Central memory CD4-positive, alpha-beta T cell (primary cell): ENCODE results near the gene SPTB.
A peak's percentile ranks its signal among the peaks of the same experiment; 100 is the strongest.

Source experiments
- DNase-seq: peaks from one replicate; pipeline ENCODE4 v3.0.0; 2022

Gene SPTB

DNA sequence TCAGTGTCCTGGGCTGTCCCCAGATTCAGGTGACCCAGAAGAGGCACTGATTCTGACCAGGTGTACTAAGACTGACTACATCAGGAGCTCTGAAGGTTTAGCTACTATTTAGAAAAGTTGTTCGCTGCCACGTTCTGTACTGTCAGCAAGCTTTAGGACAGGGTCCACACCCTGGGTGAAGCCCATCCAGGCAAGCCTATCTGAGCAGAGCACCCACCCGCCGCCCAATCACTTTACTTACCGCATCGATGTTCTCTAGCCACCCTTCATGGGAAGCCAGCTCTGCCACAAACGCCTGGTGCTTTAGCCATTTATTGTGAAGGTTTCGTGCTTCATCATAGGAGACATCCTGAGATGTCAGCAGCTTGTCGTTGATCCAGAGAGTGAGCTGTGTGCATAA is 95.7 kb downstream of the SPTB start:
- DNase-seq: no peak

- DNase-seq: no peak
Measured at GRCh38 chr14:64782196-64782595, 97.5 kb downstream of the SPTB start.

DNA sequence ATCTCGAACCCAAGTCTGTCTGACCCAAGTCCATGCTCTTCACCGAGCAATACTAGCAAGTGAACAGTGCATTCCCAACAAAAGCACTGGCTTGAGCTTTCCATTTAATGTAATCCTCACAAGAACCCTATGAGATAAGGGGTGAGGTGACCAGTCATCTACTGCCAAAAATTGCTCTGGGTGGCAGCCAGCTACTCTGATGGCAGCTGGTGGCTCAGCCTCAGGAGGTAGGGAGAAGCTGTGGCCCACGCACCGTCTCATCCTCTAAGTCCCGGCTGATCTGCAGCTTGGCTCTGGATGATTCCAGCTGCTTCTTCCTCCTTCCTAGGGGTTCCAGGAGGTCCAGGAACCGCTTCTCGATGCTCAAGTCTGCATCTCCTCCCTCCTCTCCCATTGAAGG is 100.2 kb downstream of the SPTB start:
- DNase-seq: no peak

DNA sequence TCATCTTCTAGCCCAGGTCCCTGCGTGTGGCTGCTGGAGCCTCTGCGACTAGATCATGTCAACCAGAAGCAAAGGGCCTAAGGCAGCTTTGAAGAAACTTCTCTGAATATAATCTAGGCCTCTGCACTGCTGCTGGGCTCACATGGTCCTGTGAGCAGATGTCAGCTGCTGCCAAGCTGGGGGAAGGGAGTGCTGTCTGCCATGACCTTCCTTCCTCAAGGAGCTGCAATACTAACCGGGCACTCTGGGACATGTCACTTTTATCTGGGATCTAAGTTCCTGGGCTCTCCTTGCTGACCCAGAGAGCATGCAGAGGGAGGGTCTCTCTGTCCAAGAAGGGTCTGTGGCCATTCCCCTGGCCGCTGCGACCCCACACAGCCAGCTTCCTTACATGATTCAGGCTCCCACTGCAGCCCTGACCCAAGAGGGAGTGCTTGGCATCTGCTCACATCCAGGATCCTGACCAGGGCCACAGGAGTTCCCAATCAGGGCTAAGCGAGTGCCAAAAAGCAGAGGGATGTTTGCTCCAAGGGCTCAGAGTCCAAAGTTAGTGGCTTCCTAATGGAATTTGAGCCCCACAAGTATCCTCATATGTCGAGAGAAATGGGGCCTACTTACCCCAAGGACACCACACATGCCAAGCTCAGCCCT is 101.5 kb downstream of the SPTB start:
- no peak for DNase-seq

DNA sequence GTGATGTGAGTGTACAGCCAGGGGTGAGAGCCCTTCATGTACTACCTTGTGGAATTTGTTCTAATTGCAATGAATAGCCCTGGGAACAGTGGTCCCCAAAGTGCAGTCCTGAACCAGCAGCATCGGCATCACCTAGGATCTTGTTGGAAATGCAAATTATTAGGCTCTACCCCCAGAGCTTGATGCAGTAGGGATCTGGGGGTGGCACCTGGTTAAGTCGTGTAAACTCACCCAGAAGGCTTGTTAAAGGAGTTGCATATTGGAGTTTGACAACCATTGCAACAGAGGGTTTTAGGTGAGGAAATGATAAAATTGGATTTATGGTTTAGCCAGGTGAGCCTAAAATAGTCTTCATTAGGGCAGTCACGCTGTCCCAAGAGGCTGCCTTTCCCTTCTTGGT is 102.2 kb downstream of the SPTB start:
- DNase-seq: no peak

DNA sequence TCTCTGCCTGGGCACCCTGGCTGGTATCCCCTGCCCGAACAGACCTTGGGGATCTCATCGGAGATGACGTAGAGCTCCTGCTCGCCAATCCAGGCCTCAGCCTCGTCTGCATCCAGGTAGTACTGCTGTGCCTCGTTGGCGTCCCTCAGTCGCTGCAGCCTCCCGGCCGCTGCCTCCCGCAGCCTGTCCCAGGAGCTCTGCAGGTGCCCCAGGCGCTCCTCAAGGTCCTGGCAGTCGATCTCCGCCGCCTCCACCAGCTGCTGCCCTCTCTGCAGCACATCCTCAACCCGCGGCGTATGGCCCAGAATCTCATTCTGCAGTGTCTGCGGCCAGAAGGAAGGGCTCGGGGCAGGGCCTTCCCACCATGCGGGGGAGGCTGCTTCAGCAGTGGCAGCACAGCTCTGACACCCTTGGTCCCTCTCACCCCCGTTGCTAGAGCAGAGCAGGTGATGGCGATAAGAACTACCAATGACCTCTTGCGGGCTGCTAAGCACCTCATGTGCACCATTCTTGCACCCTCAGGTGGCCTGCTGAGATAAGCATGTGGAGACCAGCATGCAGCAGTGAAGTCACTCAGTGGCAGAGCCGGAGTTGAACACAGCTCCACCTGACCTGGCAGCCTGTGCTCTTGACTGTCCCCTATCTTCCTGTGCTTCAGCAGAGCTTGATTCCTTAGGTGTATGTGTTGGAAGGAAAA is 104.5 kb downstream of the SPTB start:
- no peak for DNase-seq

GRCh38 chr14:64774272-64774671 is 105.4 kb downstream of the SPTB start:
- DNase-seq: no peak

- DNase-seq: no peak
Measured at GRCh38 chr14:64773577-64773976, 106.1 kb downstream of the SPTB start.

DNA sequence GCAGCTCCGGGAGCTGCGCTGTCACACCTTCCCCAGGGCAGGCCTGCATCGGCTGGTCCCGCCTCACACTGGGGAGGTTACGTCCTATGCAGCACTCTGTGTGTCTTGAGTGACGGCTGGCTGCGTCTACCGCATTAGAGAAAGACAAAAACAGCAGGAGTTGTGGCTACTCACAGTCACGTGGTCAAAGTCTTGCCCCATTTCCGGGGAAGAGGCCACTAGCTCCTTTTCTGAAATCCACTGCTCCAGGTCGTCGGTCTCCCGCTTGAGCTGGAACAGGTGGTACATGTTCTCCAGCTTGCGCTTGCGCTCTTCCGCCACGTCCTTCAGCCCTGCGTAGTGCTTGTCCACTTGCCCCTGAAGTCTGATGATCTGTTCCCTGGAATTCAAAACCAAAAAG is 106.7 kb downstream of the SPTB start:
- no peak for DNase-seq

DNA sequence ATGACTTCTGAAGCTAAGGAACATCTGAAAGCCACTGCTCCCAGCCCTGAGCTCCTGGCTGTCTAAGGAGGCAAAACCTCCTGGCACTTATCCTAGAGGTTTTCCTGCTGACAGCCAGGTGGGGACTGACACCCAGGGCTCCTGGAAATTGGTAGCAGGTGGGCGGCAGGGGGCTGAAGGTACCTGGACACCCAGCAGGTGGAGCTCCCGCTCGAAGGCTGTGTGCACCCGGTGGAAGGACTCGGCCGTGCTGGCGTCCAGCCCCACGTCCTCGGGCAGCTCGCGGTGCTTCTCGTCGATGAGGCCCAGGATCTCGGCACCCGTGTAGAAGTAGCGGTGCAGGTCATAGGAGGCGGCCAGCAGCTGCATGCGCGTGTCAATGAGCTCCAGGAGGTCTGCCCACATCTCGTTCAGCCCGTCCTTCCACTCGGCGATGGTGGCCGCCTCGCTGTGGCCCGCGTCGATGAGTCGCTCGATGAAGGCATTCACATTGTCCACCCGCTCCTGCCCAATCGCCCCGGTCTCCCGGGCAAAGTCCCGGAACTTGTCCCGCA is 107.2 kb downstream of the SPTB start:
- no peak for DNase-seq

- DNase-seq: no peak
Measured at GRCh38 chr14:64771161-64771560, 108.5 kb downstream of the SPTB start.

GRCh38 chr14:64770751-64771150 is 109.0 kb downstream of the SPTB start:
- DNase-seq: no peak

DNA sequence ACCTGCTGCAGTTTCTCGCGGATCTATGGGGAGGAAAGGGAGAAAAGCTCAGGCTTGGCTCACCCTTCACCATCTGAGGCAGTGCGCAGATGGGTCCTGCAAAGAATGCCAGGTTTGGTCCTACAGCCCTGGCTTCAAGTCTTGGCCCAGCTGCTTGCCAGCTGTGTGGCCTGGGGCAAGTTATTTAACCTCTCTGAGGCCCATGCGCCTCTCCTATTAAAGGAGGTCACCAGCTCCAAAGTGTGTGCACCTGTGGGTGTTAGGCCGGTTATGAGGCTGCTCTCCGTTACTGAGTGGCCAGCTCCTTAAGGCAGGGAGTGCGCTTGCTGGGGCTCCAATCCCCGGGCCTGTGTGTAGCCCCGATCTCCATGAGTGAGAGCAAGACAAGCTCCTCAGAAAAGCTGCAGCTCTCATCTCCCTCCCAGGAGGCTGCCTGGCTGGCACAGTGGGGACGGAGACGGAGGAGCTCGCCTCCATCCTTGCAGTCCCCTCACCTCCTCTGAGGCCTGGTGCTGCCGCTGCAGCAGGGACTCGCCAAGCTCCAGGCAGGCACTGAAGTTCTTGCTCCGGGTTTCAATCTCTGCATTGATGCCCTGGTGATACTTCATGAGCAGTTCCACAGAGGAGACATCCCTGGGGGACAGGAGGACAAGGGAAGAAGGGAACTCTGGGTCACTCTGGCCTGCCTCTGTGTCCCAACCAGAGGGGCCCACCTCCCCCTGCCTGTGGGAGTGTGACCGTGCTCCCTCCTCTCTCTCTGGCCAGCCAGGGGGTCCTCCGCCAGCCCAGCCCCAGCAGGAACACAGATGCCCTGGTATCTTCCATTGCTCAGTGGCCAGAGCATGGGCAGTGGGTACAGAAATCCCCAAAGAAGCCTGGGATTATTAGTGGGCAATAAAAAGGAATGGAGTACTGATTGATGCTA is 110.3 kb downstream of the SPTB start:
- no peak for DNase-seq

- DNase-seq: no peak
Measured at GRCh38 chr14:64768401-64769095, 111.2 kb downstream of the SPTB start.

DNA sequence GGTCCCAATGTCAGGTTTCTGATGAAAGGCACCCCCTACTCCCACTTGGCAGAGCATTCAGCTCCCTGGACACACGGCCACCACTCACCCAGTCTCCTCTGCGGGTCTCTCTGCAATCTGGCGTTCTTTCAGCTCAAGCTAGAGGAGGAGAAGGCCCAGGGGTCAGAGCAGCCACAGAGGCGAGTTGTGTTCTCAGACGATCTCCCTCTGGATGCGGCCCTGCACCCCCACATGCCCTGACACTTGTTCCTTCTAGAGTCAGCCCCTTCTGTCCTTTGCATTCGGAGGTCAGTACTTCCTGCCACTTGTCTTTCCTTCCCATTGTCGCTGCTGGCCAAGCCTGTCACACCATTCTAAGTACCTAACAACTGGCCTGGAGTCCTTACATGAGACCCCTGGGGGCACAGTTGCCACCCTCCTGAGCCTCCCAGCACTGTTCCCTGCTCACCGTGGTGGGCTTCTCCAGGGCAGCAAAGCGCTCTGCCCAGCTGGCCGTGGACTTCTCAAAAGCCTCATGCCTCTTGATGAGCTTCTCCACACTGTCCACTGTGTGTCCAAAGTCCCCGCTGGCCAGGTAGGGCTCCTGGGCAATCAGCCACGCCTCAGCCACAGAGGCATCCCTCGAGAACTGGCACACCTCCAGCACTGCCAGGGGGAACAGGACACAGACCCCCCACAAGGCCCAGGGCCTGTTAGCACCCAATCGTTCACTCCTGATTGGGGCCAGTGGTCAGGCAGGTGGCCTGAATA is 112.3 kb downstream of the SPTB start:
- no peak for DNase-seq

GRCh38 chr14:64766430-64767151 is 113.1 kb downstream of the SPTB start:
- DNase-seq: no peak

- no peak for DNase-seq
Measured at GRCh38 chr14:64765740-64766302, 113.9 kb downstream of the SPTB start.

GRCh38 chr14:64764641-64765520 is 114.8 kb downstream of the SPTB start:
- DNase-seq: peak; percentile 60

DNA sequence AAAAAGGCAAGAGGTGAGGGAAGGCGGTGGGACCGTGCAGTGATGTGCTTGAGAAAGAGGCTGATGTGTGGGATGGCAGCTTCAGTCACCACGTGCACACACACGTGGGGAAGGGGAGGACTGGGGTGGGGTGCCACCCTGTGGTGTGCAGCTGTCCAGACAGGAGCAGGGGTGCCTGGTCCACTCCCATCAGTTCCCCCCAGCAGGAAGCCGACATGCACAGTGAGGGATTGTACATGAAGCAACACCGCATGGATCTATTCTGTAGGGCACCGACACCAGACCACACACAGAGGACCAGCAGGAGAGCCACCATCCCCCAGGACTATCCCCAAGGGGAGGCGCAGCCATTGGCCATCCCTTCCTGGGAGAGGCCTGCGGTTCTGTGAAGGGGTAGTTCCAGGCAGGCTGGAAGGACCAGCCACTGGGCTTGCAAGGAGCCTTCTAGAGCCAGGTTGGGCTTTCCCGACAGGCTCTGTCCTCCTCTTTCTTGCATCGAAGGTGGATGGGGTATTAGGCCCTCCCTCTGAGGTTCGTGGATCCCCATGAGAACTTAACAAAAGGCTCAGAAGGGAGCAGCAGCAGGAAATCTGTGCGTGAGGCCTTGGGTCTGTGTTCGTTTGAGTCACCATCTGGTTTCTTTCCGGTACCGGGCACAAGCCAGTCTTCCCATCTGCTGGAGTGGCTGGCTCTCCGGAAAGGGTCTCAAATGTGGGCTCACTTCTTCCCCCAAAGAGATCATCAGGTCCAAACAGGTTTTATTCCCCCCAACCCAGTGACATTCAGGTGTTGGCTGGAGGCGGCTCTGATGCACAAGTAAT is 115.7 kb downstream of the SPTB start:
- DNase-seq: no peak
